ENCODE data around the gene BBLN.

Gene BBLN

GRCh38 chr9:128190013-128190412, 29.9 kb downstream of the BBLN start:
- DNase-seq (ENCODE audit: low read depth, low spot score), result no peak

- DNase-seq (ENCODE audit: low read depth, low spot score), result no peak
Observed at GRCh38 chr9:128190516-128191405, 30.7 kb downstream of the BBLN start.

DNA sequence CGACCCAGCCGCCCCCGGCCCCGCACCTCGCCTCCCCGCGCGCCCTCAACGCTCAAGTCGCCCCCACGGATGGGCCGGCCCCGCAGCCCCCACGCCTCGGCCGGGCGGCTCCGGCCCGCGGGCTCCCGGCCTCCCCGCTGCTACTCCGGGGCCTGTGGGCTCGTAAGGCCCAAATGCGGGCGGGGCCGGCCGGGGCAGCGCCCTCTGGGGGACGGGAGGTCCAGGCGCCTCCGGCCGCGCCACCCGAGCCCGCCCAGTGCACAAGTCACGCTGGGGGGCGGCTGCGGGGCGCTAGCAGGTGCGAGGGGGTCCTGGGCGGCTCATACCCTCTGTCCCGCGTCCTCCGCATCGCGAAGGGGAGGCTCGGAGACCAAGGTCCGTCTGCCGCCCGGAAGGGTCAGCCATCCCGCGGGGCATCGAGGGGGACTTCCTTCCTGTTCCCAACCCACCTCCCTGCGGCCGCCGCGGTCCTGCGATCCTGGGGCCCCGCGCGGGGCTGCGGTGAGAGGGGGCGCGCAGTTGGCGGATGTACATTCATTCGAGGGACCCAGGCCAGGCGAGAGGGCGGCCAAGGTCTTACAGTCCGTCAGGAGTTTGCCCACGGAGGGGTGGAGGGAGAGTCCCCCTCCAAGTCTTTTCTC, 31.5 kb downstream of the BBLN start, which contains the start of gene CIZ1:
Gene CIZ1 (minus strand): TSS at position 167 of the 641 bp plus-strand sequence. CDS start 715 bp downstream, outside the sequence.
- no peak for DNase-seq (ENCODE audit: low read depth, low spot score)

DNA sequence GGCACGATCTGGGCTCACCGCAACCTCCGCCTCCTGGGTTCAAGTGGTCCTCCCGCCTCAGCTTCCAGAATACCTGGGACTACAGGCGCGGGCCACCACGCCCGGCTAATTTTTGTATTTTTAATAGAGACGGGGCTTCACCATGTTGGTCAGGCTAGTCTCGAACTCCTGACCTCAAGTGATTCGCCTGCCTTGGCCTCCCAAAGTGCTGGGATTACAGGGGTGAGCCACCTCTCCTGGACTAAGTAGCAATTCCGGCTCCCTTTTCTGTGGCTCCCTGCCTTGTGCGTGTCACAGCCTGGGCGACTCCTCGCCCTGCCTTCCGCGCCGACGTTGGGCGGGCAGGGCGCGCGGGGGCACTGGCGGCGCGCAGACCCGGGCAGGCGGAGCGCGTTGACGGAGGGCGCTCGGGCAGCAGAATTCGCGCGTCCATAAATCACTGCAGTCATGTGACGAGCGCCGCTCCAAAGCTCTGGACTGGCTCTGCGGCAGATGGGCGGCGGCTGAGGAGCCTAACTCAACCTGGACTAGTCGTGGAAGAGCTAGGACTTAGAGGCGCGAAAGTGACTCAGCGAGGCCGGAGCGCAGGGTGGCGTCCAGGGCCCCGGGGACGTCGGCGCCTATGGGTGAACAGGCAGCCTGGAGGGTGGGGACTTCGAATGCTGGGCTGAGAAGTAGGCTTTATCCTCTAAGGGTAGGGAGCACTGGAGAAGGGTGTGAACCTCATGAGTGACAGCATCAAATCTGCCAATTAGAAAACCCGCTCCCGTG, 32.7 kb downstream of the BBLN start:
- no peak for DNase-seq (ENCODE audit: low read depth, low spot score)

DNA sequence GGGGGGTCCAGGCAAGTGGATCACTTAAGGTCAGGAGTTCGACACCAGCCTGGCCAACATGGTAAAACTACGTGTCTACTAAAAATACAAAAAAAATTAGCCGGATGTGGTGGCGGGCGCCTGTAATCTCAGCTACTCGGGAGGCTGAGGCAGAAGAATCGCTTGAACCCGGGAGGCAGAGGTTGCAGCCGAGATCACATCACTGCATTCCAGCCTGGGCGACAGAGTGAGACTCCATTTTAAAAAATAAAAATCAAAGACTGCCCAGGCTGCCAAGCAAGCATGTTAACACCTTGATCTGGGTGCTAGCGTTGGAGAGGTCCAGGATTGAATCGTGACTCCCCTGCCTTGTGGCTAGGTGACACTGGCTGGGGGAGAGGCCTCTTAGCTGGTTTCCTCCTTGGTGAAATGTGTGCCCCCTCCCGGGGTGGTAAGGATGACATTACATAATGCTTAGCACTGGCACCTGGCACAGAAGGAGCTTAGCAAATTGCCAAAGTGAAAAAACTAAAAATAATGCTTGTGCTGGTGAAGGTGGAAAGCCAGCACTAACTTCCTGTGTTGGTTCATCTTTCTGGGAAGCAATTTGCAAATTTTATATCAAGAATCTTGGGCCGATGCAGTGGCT, 33.5 kb downstream of the BBLN start:
- DNase-seq (ENCODE audit: low read depth, low spot score), result no peak

- no peak for DNase-seq (ENCODE audit: low read depth, low spot score)
Observed at GRCh38 chr9:128201441-128202369, 41.6 kb downstream of the BBLN start.

GRCh38 chr9:128202648-128203023, 42.6 kb downstream of the BBLN start:
- DNase-seq (ENCODE audit: low read depth, low spot score), result no peak

GRCh38 chr9:128203024-128203706, 43.1 kb downstream of the BBLN start, which contains the start of gene DNM1:
TSS of gene DNM1 (plus strand) at chr9:128203379. CDS start at chr9:128203471, 92 bp downstream.
- no peak for DNase-seq (ENCODE audit: low read depth, low spot score)

DNA sequence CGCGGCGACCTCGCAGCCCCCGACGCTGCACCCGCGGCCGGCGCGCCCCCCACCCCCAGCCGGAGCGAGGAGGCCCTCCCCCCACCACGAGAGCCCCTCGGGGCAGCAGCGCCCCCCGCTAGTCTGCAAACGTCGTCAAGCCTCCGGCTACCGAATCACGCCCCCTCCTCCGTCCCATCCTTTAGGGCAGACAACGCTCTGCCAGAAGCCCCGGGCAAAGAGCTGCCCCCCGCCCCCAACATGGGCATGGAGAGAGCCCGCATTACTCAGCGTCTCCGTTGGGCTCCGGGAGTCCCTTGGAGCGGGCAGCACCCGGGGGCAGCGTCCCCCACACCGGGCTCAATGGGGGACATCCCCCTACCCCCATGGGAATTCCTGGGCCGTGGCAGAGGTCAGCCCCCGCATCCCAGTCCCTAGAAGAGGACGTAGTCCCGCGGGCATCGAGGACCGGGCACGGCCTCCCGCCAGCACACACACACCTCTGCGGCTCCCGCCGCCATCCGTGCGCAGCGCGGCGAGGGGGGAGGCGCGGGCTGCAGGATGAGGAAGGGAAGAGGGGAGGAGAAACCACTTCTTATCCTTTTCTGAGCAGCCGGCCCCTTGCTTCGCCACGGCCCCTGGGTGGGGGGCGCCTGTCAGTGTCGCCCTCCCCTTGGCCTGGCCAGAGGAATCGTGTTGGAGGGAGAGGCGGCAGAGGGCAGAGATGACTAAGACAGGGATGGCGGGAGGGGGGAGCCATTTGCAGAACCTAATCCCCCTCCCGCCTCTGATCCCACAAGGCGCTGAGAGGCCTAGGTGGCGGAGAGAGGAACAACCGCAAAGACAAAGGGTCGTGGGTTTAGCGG, 43.9 kb downstream of the BBLN start:
- DNase-seq (ENCODE audit: low read depth, low spot score), result no peak

DNA sequence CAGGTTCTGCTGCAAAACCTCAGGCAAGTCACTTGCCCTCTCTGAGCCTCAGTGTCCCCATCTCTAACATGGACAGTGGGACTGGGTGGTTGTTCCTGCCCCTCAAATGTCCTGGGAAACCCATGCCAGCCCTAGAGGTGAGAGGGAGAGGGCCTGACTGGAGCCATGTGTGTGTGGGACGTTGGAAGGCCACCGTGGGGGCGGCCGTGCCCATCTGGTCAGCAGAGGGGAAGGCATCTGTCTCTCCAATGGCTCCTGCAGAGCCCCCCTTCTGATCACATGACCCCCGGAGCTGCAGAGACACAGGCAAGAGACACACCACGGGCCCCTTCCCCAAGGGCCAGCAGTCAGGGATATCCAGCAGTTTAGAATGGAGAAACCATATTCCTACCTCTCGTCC, 44.8 kb downstream of the BBLN start:
- DNase-seq (ENCODE audit: low read depth, low spot score), result no peak

GRCh38 chr9:128205296-128205944, 45.4 kb downstream of the BBLN start:
- DNase-seq (ENCODE audit: low read depth, low spot score), result no peak

- DNase-seq (ENCODE audit: low read depth, low spot score), result no peak
Observed at GRCh38 chr9:128206484-128206883, 46.4 kb downstream of the BBLN start.

DNA sequence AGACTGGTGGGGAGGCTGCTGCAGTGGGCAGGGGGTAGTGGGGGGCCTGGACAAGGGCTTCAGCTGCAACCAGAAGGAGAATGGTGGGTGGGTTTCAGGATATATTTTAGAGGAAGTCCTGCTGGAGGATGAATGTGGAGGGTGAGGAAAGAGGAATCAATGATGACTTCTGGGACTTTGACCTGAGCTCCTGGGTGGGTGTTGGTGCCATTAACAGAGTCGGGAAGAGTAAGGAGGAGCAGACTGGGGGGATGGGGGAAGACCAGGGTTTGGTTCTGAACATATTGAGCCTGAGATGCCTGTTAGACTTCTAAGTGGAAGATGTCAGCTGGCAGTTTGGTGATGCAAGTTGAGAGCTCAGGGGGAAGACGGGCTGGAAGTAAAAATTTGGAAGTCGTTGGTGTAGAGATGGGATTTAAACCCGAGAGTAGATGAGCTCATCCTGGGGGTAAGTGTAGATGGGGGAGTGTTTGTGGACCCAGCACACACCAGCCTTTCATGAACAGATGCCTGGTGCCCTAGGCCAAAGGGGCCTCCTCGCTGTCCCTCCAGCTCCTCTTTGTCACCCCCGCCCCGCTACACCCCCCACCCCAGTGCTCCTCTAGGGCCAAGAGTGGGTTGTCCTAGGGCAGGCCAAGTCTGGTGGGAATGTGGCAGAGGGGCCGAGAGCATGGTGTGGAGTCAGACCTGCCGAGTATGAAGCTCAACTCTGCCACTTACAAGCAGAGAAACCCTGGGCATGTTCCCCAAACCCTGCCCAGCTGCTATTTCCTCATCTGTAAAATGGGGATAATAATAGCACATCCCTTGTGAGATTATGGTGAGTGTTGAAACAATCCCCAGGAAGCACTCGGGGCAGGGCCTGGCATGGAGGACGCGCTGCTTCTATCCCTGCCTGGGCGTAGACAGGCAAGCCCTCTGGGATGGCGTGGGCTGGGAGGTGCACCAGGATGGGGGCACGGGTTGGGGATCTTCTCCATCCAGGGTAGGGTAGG, 47.1 kb downstream of the BBLN start:
- no peak for DNase-seq (ENCODE audit: low read depth, low spot score)

GRCh38 chr9:128208386-128208785, 48.3 kb downstream of the BBLN start:
- no peak for DNase-seq (ENCODE audit: low read depth, low spot score)

GRCh38 chr9:128208946-128209669, 49.0 kb downstream of the BBLN start:
- no peak for DNase-seq (ENCODE audit: low read depth, low spot score)

DNA sequence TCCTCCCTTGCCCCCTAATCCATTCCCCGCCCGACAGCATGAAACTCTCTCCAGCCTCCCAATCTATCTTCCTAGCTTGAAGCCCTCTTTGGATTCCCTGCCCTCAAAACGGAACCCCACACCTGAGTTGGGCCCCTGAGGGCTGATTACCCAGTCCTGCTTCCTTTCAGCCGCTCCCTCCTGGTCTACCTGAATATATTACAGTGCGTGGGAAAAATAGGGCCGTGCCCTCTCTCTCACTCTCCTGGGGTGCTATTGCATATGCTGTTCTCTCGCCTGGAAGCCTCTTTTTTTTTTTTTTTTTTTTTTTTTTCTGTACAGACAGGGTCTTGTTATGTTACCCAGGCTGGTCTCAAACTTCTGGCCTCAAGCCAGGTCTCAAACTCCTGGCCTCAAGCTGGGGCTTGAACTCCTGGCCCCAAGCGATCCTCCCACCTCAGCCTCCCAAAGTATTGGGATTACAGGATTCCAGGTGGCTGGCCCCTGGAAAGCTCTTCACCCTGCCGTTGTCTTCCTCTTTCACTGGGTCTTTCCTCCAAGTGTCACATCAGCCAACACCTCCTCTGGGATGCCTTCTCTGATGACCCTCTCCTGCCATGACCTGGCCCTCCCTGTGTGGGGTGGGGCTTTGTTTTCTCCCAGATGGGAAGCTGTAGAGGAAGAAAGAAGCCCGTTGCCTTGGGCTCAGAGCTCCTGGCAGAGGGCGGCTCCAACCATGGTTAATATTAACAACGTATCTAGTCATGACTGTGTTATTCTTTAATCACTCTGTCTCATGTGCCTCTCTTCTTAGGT, 51.3 kb downstream of the BBLN start:
- DNase-seq (ENCODE audit: low read depth, low spot score), result no peak

Measured in iPS DF 19.7 (cell line).